ENCODE data around the gene CCR6. TPM values are rescaled to one million over a fixed set of nuclear protein-coding genes. Genes with fewer than 3 reads are reported as not detected.

Gene CCR6
- total and polyA plus RNA-seq, 4 donors = 0.16 to 0.39 (median 0.32) TPM

DNA sequence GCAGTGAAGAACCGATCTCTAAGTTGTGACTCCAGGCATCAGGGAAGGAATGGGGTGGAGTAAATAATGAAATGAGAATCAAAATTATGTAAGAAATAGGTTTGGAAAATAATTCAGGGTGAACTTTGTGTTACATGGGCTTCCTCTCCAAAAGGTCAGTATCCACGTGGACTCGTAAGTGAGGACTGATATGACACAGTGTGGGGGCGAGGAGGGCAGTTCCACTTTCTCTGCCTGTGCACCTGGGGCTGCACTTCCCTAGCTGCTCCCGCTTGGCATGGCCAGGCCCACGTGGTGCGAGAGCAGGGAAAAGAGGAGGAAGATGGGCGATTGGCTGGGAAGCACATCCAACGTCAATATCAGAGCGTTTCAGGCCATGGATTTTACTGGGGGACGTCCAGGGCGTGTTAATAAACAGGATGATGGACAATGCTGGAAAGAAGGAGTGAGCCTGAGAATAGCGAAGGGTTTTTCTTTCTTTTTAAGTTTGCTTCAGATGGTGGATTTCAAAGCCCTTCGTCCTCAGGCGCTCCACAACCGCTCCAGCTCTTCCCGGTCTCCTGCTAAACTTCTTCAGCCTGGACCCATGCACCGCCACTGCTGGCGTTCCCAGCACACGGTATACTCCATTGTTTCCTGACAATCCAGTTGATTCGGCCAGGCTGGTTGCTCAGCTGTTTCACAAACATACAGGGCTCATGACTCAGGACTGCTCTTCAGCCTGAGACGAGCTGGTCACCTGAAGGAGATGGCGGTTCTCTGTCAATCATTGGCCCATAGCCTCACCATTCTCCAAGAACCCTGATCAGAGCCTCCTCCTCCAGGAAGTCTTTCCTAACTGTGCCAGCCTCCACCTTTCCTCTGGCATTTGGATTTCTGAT is 11.8 kb downstream of the CCR6 start:
- no peak overlapping the region for H3K9ac ChIP-seq (ENCODE audit: insufficient read depth in 1 of 2, low read length in 2 of 2)
- WGBS, 2 donors = 84 to 91% methylated on average over 23 of the region's 23 CpGs
- H3K4me3 ChIP-seq = no peak overlapping the region
- no peaks in the 10 kb centered on the region for H3K36me3 ChIP-seq (ENCODE audit: control insufficient read depth in 4 of 4, insufficient read depth in 4 of 4, low read length in 4 of 4)
- DNase-seq = no peak
- peaks cover 0 to 4% (median 0%) of the 10 kb centered on the region in 5 donors for H3K4me1 ChIP-seq (ENCODE audit: control insufficient read depth in 5 of 5, insufficient read depth in 5 of 5, low read length in 5 of 5)
- no peak for ATAC-seq (ENCODE audit: insufficient read depth, low FRiP score)
- TF ChIP-seq, protein P1, sequence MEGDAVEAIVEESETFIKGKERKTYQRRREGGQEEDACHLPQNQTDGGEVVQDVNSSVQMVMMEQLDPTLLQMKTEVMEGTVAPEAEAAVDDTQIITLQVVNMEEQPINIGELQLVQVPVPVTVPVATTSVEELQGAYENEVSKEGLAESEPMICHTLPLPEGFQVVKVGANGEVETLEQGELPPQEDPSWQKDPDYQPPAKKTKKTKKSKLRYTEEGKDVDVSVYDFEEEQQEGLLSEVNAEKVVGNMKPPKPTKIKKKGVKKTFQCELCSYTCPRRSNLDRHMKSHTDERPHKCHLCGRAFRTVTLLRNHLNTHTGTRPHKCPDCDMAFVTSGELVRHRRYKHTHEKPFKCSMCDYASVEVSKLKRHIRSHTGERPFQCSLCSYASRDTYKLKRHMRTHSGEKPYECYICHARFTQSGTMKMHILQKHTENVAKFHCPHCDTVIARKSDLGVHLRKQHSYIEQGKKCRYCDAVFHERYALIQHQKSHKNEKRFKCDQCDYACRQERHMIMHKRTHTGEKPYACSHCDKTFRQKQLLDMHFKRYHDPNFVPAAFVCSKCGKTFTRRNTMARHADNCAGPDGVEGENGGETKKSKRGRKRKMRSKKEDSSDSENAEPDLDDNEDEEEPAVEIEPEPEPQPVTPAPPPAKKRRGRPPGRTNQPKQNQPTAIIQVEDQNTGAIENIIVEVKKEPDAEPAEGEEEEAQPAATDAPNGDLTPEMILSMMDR (IDR thresholded peaks at IDR 0.05; ENCODE audit: control extremely low read depth, extremely low read depth) = no peak
- no peak overlapping the region for H3K27ac ChIP-seq (ENCODE audit: low read depth in 1 of 2, low read length in 1 of 2)
- no peaks in the 10 kb centered on the region for H3K27me3 ChIP-seq (ENCODE audit: control insufficient read depth in 3 of 3, insufficient read depth in 3 of 3, low read length in 2 of 3)
- H3K9me3 ChIP-seq (ENCODE audit: control insufficient read depth in 4 of 4, insufficient read depth in 3 of 4, low read length in 3 of 4) = no peaks in the 10 kb centered on the region

DNA sequence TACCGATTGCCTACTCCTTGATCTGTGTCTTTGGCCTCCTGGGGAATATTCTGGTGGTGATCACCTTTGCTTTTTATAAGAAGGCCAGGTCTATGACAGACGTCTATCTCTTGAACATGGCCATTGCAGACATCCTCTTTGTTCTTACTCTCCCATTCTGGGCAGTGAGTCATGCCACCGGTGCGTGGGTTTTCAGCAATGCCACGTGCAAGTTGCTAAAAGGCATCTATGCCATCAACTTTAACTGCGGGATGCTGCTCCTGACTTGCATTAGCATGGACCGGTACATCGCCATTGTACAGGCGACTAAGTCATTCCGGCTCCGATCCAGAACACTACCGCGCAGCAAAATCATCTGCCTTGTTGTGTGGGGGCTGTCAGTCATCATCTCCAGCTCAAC is 13.5 kb downstream of the CCR6 start:
- TF ChIP-seq, protein P1 (IDR thresholded peaks at IDR 0.05; ENCODE audit: control extremely low read depth, extremely low read depth) = no peak
- H3K27ac ChIP-seq (ENCODE audit: low read depth in 1 of 2, low read length in 1 of 2) = no peak overlapping the region
- no peak overlapping the region for H3K9ac ChIP-seq (ENCODE audit: insufficient read depth in 1 of 2, low read length in 2 of 2)
- H3K9me3 ChIP-seq (ENCODE audit: control insufficient read depth in 4 of 4, insufficient read depth in 3 of 4, low read length in 3 of 4) = no peaks in the 10 kb centered on the region
- no peaks in the 10 kb centered on the region for H3K36me3 ChIP-seq (ENCODE audit: control insufficient read depth in 4 of 4, insufficient read depth in 4 of 4, low read length in 4 of 4)
- peaks cover 0 to 4% (median 0%) of the 10 kb centered on the region in 5 donors for H3K4me1 ChIP-seq (ENCODE audit: control insufficient read depth in 5 of 5, insufficient read depth in 5 of 5, low read length in 5 of 5)
- no peak overlapping the region for H3K4me3 ChIP-seq
- DNase-seq (no peak), ATAC-seq (ENCODE audit: insufficient read depth, low FRiP score) (no peak)
- WGBS, 2 donors = 86 to 87% methylated on average over 13 of the region's 13 CpGs
- no peaks in the 10 kb centered on the region for H3K27me3 ChIP-seq (ENCODE audit: control insufficient read depth in 3 of 3, insufficient read depth in 3 of 3, low read length in 2 of 3)

DNA sequence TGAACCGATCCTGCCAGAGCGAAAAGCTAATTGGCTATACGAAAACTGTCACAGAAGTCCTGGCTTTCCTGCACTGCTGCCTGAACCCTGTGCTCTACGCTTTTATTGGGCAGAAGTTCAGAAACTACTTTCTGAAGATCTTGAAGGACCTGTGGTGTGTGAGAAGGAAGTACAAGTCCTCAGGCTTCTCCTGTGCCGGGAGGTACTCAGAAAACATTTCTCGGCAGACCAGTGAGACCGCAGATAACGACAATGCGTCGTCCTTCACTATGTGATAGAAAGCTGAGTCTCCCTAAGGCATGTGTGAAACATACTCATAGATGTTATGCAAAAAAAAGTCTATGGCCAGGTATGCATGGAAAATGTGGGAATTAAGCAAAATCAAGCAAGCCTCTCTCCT is 14.2 kb downstream of the CCR6 start:
- H3K4me3 ChIP-seq = no peak overlapping the region
- H3K9ac ChIP-seq (ENCODE audit: insufficient read depth in 1 of 2, low read length in 2 of 2) = no peak overlapping the region
- DNase-seq (no peak), ATAC-seq (ENCODE audit: insufficient read depth, low FRiP score) (no peak)
- H3K27ac ChIP-seq (ENCODE audit: low read depth in 1 of 2, low read length in 1 of 2) = no peak overlapping the region
- H3K4me1 ChIP-seq (ENCODE audit: control insufficient read depth in 5 of 5, insufficient read depth in 5 of 5, low read length in 5 of 5) = peaks cover 0 to 4% (median 0%) of the 10 kb centered on the region in 5 donors
- no peaks in the 10 kb centered on the region for H3K9me3 ChIP-seq (ENCODE audit: control insufficient read depth in 4 of 4, insufficient read depth in 3 of 4, low read length in 3 of 4)
- no peaks in the 10 kb centered on the region for H3K27me3 ChIP-seq (ENCODE audit: control insufficient read depth in 3 of 3, insufficient read depth in 3 of 3, low read length in 2 of 3)
- H3K36me3 ChIP-seq (ENCODE audit: control insufficient read depth in 4 of 4, insufficient read depth in 4 of 4, low read length in 4 of 4) = no peaks in the 10 kb centered on the region
- TF ChIP-seq, protein P1 (IDR thresholded peaks at IDR 0.05; ENCODE audit: control extremely low read depth, extremely low read depth) = no peak
- 67 to 74% methylated on average over 10 of the region's 10 CpGs for WGBS, 2 donors

Measured in lung (tissue), 12 donors.